PC-9 (cell line): ENCODE data around the gene TDRKH. TPM values are rescaled to one million over a fixed set of nuclear protein-coding genes. Genes with fewer than 3 reads are reported as not detected.

Experiments
- BruUV-seq: library from RNA; stranded (reverse); fragments of 400-500 nt; replicated peaks from 2 replicates; lab custom pipeline; 2021; lab: Mats Ljungman, UMichigan
- CTCF ChIA-PET: fragments of 300-600 bp; sonication (Branson Sonifier 250); formaldehyde crosslinking; loops from one replicate; lab custom pipeline; 2022; ENCODE audit warnings: antibody characterized with exemption; lab: Charles Lee
- POLR2A ChIA-PET: fragments of 300-600 bp; sonication (Branson Sonifier 250); formaldehyde crosslinking; loops from one replicate; lab custom pipeline; 2022; ENCODE audit warnings: antibody characterized with exemption; ENCODE audit not compliant: unreplicated experiment; lab: Charles Lee
- DNase-seq, 2 experiments: peaks; one replicate each; pipeline versions ENCODE4 v3.0.0 to v3.0.0-alpha.2; 2015 to 2022; ENCODE audit warnings: mixed read lengths in 1 of 2
- H2AFZ ChIP-seq: fragments of 200-600 bp; sonication (generic); 2 replicates; pipeline ENCODE4 v1.8.1; 2017; ENCODE audit warnings: antibody characterized with exemption
- H3F3A ChIP-seq: fragments of 200-600 bp; sonication (generic); 2 replicates; pipeline ENCODE4 v1.8.1; 2017; ENCODE audit warnings: antibody characterized with exemption, mild to moderate bottlenecking, low read depth; ENCODE audit not compliant: insufficient read depth
- H3K27ac ChIP-seq: fragments of 200-600 bp; sonication (generic); 2 replicates; pipeline ENCODE4 v1.6.1; 2016; ENCODE audit warnings: mixed run types
- H3K27me3 ChIP-seq: fragments of 200-600 bp; sonication (generic); 2 replicates; pipeline ENCODE4 v1.6.1; 2016; ENCODE audit warnings: low read depth, mixed run types; ENCODE audit not compliant: insufficient read depth
- H3K36me3 ChIP-seq: fragments of 200-600 bp; sonication (generic); 2 replicates; pipeline ENCODE4 v1.6.1; 2016; ENCODE audit warnings: low read depth, mixed run types
- H3K4me1 ChIP-seq: fragments of 200-600 bp; sonication (generic); replicated peaks from 2 replicates; pipeline ENCODE4 v1.6.1; 2016; ENCODE audit warnings: mixed run types; ENCODE audit not compliant: insufficient read depth
- H3K4me2 ChIP-seq: fragments of 200-600 bp; sonication (generic); 2 replicates; pipeline ENCODE4 v1.6.1; 2017; ENCODE audit warnings: mixed run types
- H3K4me3 ChIP-seq: fragments of 200-600 bp; sonication (generic); 2 replicates; pipeline ENCODE4 v1.6.1; 2016; ENCODE audit warnings: mixed run types
- H3K79me2 ChIP-seq: fragments of 200-600 bp; sonication (generic); 2 replicates; pipeline ENCODE4 v1.6.1; 2017; ENCODE audit warnings: low read depth, mixed run types
- H3K9me2 ChIP-seq: fragments of 200-600 bp; sonication (generic); 2 replicates; pipeline ENCODE4 v1.8.1; 2017; ENCODE audit warnings: mild to moderate bottlenecking; ENCODE audit not compliant: insufficient read depth
- H3K9me3 ChIP-seq: fragments of 200-600 bp; sonication (generic); 2 replicates; pipeline ENCODE4 v1.8.1; 2016; ENCODE audit warnings: low read depth; ENCODE audit not compliant: insufficient read depth
- H4K20me1 ChIP-seq: fragments of 200-600 bp; sonication (generic); 2 replicates; pipeline ENCODE4 v1.8.1; 2017; ENCODE audit not compliant: insufficient read depth
- CTCF ChIP-seq: fragments of 200-600 bp; sonication (generic); conservative IDR thresholded peaks from 2 replicates; pipeline ENCODE4 v1.6.1; 2017; ENCODE audit warnings: mixed run types, antibody characterized with exemption, mild to moderate bottlenecking, moderate library complexity
- EZH2 ChIP-seq: fragments of 200-600 bp; sonication (generic); IDR thresholded peaks from 2 replicates; pipeline ENCODE4 v1.8.0; 2017; ENCODE audit warnings: antibody characterized with exemption, low read depth
- intact Hi-C: fragments of 100-400 bp; cut with micrococcal nuclease; formaldehyde crosslinking; loops from one replicate; pipeline ENCODE4 v1.10.0; 2022; ENCODE audit not compliant: unreplicated experiment
- total RNA-seq: library from RNA; stranded (reverse); gene quantifications from 2 replicates; pipeline ENCODE4 v1.2.3, GENCODE V29; 2021

TDRKH gene
- total RNA-seq, 1 experiment from 2014 or later: 17.3 TPM

GRCh38 chr1:151837197-151837596, 46.9 kb upstream of the TDRKH start:
- Histone ChIP-seq H3K9me2 (no peaks in the 10 kb centered on the region), H3K9me3 (no peaks in the 10 kb centered on the region), H3K27ac (peak overlapping the region; percentile 12; the same call in 1 of the 2 replicates), H3K4me2 (peak overlapping the region; percentile 77), H4K20me1 (no peaks in the 10 kb centered on the region), H3K4me3 (no peak overlapping the region), H2AFZ (no peak overlapping the region), H3K4me1 (peaks cover 43% of the 10 kb centered on the region), H3K27me3 (no peaks in the 10 kb centered on the region), H3K79me2 (peaks cover 18% of the 10 kb centered on the region; the same call in 1 of the 2 replicates), H3K36me3 (no peaks in the 10 kb centered on the region), H3F3A (peaks cover 32% of the 10 kb centered on the region)
- TF ChIP-seq CTCF (no peak), EZH2 (no peak)
- no TSS peak for BruUV-seq
- intact Hi-C loops: loop anchor here (2.0 to 10.0 kb wide), 6 partner anchors 75 to 640 kb away; partner anchors contain the start of genes MRPL9, TUFT1 and ZNF687
- peak in 1 of 2 experiments; percentile 34 for DNase-seq
- ChIA-PET POLR2A (interaction anchor here (0.6 kb wide), 1 partner anchor 1926 kb away, joined by 6 read pairs; no protein-coding TSS in a partner anchor), CTCF (interaction anchor here (0.6 to 1.2 kb wide), 7 partner anchors 77 to 1232 kb away, joined by 3 to 8 read pairs (median 5); no protein-coding TSS in a partner anchor)

DNA sequence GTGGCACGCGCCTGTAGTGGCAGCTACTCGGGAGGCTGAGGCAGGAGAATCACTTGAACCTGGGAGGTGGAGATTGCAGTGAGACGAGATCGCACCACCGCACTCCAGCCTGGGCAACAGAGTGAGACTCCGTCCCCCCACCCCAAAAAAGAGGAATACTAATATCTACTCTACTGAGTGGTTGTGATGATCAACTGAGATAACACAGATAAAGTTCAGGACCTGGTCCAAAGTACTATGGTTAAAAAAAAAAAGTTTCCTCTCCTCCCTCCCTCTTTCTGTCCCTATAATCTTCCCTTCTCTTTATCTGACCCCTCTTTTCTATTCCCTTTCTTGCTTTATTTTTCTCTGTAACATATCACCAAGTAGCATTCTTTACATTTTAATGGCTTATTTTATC, 45.3 kb upstream of the TDRKH start:
- H3K9me3 ChIP-seq: no peaks in the 10 kb centered on the region
- TF ChIP-seq EZH2 (no peak), CTCF (no peak)
- CTCF ChIA-PET: interaction anchor here (0.6 to 1.2 kb wide), 4 partner anchors 141 to 508 kb away, joined by 3 to 4 read pairs (median 3); partner anchors contain the start of gene PI4KB
- H4K20me1 ChIP-seq: no peaks in the 10 kb centered on the region
- H3K4me3 ChIP-seq: no peak overlapping the region
- H3K27ac ChIP-seq: no peak overlapping the region
- H3F3A ChIP-seq: peaks cover 25% of the 10 kb centered on the region
- intact Hi-C loops: loop anchor here (5.0 to 10.0 kb wide), 4 partner anchors 73 to 551 kb away; partner anchors contain the start of genes MRPL9 and ZNF687
- H3K4me2 ChIP-seq: no peak overlapping the region
- H3K36me3 ChIP-seq: no peaks in the 10 kb centered on the region
- no peaks in the 10 kb centered on the region for H3K27me3 ChIP-seq
- 0 out of 2 replicates have a peak, but pooled peaks cover 6% of the 10 kb centered on the region for H3K79me2 ChIP-seq
- POLR2A ChIA-PET: no interaction called here
- DNase-seq: no peak
- no TSS peak for BruUV-seq
- peaks cover 41% of the 10 kb centered on the region for H3K4me1 ChIP-seq
- H3K9me2 ChIP-seq: no peaks in the 10 kb centered on the region
- no peak overlapping the region for H2AFZ ChIP-seq

DNA sequence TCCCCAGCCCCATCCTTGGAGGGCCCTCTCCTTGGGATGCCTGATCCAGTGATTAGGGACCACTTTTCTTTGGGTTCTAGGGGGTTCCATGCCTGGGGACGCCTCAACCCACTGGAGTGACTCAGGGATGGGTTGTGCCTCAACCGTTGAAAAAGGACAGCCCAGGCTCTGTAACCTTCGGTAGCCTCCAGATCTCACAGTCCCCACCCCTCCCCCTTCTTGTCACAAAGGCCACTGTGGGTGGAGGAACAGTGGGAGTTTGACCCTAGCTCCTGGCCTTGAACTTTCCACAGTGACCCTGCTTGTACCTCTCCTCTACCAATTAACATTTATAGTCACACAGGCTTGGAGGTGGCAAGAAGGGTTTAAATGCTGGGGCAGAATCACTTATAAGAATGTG, 43.9 kb upstream of the TDRKH start:
- Histone ChIP-seq H3K4me2 (no peak overlapping the region), H2AFZ (no peak overlapping the region)

More for the DNA sequence above, 43.9 kb upstream of the TDRKH start:
- Histone ChIP-seq H3K79me2 (0 out of 2 replicates have a peak, but pooled peaks cover 5% of the 10 kb centered on the region), H3K27me3 (no peaks in the 10 kb centered on the region), H3K4me1 (peaks cover 43% of the 10 kb centered on the region), H3K9me3 (no peaks in the 10 kb centered on the region), H3K36me3 (no peaks in the 10 kb centered on the region), H4K20me1 (no peaks in the 10 kb centered on the region), H3F3A (peaks cover 15% of the 10 kb centered on the region), H3K9me2 (no peaks in the 10 kb centered on the region), H3K27ac (no peak overlapping the region), H3K4me3 (no peak overlapping the region)
- intact Hi-C loops: loop anchor here (10.0 kb wide), 1 partner anchor 549 kb away; the partner anchor contains the start of gene ZNF687
- BruUV-seq: no TSS peak
- TF ChIP-seq EZH2: no peak
- no peak for TF ChIP-seq CTCF
- no peak for DNase-seq
- ChIA-PET CTCF (interaction anchor here (1.1 kb wide), 1 partner anchor 734 kb away, joined by 3 read pairs; no protein-coding TSS in a partner anchor), POLR2A (no interaction called here)
